Lower leg skin (tissue), 4 donors: ENCODE results near the gene SH2D3C. TPM values are rescaled to one million over a fixed set of nuclear protein-coding genes. Genes with fewer than 3 reads are reported as not detected.

Experiments
- DNase-seq, 2 donors: peaks; one replicate each; pipeline ENCODE4 v3.0.0-alpha.2; 2019; ENCODE audit warnings: low spot score in 2 of 2
- H3K4me3 ChIP-seq: fragments of 200-600 bp; sonication (generic); 2 replicates; pipeline ENCODE4 v1.5.1; 2017; ENCODE audit warnings: mild to moderate bottlenecking, low read depth; ENCODE audit not compliant: poor library complexity, severe bottlenecking
- CTCF ChIP-seq, 3 donors: fragments of 450-650 bp; IDR thresholded peaks; one replicate each; pipeline ENCODE4 v1.5.1; 2016; ENCODE audit warnings: antibody characterized with exemption in 3 of 3, mild to moderate bottlenecking in 3 of 3, moderate library complexity in 2 of 3
- POLR2A ChIP-seq, 2 donors: fragments of 450-650 bp; IDR thresholded peaks; one replicate each; pipeline ENCODE4 v1.6.1; 2016 to 2017; ENCODE audit warnings: antibody characterized with exemption in 2 of 2, mild to moderate bottlenecking in 1 of 2, moderate library complexity in 1 of 2
- WGBS, 2 donors: methylation state at CpG; one replicate each; pipeline ENCODE4 v1.1.5; 2018; 5-methylcytosine and 5-hydroxymethylcytosine counted together
- intact Hi-C: fragments of 100-400 bp; cut with DNase I; formaldehyde crosslinking; loops from one replicate; pipeline ENCODE4 v1.15.0; 2023; ENCODE audit warnings: low total_unique reads
- total RNA-seq, 4 donors: library from RNA; depleted of rRNA; stranded (reverse); fragments of >200 nt; gene quantifications; one replicate each; pipeline ENCODE4 v1.1.0, GENCODE V29; 2016

The SH2D3C gene
- total RNA-seq, 4 donors from 2014 or later: 1.9 to 8.5 (median 5.3) TPM

DNA sequence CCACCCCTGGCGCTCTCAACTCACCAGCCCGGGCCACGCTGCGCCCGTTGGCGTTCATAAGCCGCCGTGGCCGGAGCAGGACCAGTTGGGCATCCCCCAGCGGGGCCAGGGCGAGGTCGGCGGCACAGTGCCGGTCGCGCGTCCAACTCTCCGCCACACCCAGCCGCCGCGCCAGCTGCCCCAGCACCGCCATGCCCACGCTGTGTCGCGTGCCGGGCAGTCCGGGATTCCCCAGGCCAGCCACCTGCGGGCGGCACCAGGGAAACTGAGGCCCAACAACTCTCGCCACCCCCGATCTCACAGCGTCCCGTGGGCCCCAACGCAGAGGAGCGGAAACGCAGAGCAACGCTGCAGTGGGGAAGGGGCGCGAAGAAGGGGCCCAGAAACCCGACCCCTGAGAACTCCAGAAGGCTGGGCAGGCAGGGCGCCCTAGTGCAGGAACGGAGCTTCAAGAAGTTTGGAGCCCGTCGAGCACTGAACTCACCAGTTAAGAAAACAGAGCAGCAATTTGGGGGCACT is 63.5 kb downstream of the SH2D3C start:
- DNase-seq: no peak
- WGBS, 2 donors: 0 to 1% methylated on average over 16 to 24 of the region's 44 CpGs
- peak overlapping the region; percentile 51 for H3K4me3 ChIP-seq

GRCh38 chr9:127714020-127714750 is 64.3 kb downstream of the SH2D3C start:
- 78 to 89% methylated on average over 15 to 18 of the region's 19 CpGs for WGBS, 2 donors
- H3K4me3 ChIP-seq: no peak overlapping the region
- no peak for TF ChIP-seq CTCF (IDR thresholded peaks at IDR 0.05)
- TF ChIP-seq POLR2A (IDR thresholded peaks at IDR 0.05): no peak
- intact Hi-C loops: no loop called here
- no peak for DNase-seq

More for the DNA sequence above, 63.5 kb downstream of the SH2D3C start:
- no peak for TF ChIP-seq CTCF (IDR thresholded peaks at IDR 0.05)
- no peak for TF ChIP-seq POLR2A (IDR thresholded peaks at IDR 0.05)
- intact Hi-C loops: no loop called here

- intact Hi-C loops: no loop called here
- WGBS, 2 donors: 86 to 100% methylated on average over 4 to 5 of the region's 10 CpGs
- no peak for DNase-seq
- TF ChIP-seq POLR2A (IDR thresholded peaks at IDR 0.05) (no peak), CTCF (IDR thresholded peaks at IDR 0.05) (no peak)
- no peak overlapping the region for H3K4me3 ChIP-seq
Observed at GRCh38 chr9:127712867-127713266, 65.6 kb downstream of the SH2D3C start.

- DNase-seq: no peak
- no peak overlapping the region for H3K4me3 ChIP-seq
- 88 to 96% methylated on average over 8 to 11 of the region's 11 CpGs for WGBS, 2 donors
- intact Hi-C loops: no loop called here
- TF ChIP-seq CTCF (IDR thresholded peaks at IDR 0.05) (no peak), POLR2A (IDR thresholded peaks at IDR 0.05) (no peak)
Observed at GRCh38 chr9:127712371-127712770, 66.1 kb downstream of the SH2D3C start.

DNA sequence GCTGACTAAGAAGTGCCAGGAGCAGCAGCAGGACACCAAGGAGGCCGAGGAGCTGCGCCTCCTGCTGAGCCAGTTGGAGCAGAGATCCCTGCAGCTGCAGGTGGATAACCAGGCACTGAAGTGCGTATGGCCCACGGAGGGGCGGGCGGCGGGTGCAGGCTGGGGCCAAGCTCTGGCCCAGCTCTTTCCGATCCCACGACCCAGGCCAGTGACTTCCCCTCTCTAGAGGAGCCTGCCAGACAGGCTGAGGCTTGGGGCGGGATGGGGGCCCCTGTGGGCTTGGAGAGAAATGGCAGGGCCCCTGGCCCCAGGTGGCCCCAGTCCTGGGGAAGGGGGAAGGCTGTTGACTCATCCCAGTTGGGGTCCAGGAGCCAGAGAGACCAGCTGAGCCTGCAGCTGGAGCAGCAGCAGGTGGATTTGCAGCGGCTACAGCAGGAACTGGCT is 66.6 kb downstream of the SH2D3C start:
- no peak for DNase-seq
- intact Hi-C loops: no loop called here
- WGBS, 2 donors: 76 to 79% methylated on average over 8 to 11 of the region's 11 CpGs
- TF ChIP-seq POLR2A (IDR thresholded peaks at IDR 0.05) (no peak), CTCF (IDR thresholded peaks at IDR 0.05) (no peak)
- H3K4me3 ChIP-seq: no peak overlapping the region
